ENCODE data around the gene PSENEN. TPM values are rescaled to one million over a fixed set of nuclear protein-coding genes. Genes with fewer than 3 reads are reported as not detected.

The PSENEN gene
- total and polyA plus RNA-seq, 2 of the 8 experiments (the other 6 are each of a cell fraction or from before 2014, with no cell fraction given): 66.7 to 75.3 TPM

DNA sequence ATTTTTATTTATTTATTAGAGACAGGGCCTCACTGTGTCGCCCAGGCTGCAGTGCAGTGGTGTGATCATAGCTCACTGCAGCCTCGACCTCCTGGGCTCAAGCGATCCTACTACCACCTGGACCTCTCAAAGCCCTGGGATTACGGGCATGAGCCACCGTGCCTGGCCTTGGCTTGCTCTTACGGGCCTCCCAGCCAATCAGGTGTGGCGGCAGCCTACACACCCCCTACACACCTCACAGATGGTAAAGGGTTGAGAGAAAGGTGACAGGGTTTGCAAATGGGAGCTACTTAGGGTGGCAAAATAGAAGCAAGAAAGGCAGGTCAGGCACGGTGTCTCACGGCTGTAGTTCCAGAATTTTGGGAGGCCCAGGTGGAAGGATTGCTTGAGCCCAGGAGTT, 42.1 kb upstream of the PSENEN start:
- Histone ChIP-seq H3K36me3 (ENCODE audit: control insufficient read depth in 2 of 4, insufficient read depth in 4 of 4, low read length in 3 of 4) (no peaks in the 10 kb centered on the region; a peak in 1 of 8 replicates), H3K23me2 (ENCODE audit: low read depth, low read length) (peaks cover 4% of the 10 kb centered on the region; the same call in 1 of the 2 replicates), H3K4me3 (ENCODE audit: extremely low read depth in 1 of 4, insufficient read depth in 2 of 4, low read depth in 3 of 4, low read length in 4 of 4) (no peak overlapping the region), H4K8ac (ENCODE audit: extremely low read depth, insufficient read depth, low read length) (no peak overlapping the region), H2AK5ac (ENCODE audit: low read depth, low read length) (no peak overlapping the region), H3K27me3 (replicated peaks in 1 of 4; ENCODE audit: control insufficient read depth in 3 of 4, extremely low read depth in 1 of 4, insufficient read depth in 3 of 4, low read length in 3 of 4) (peaks cover 2 to 11% (median 11%) of the 10 kb centered on the region in 4 experiments; a peak in 6 of 7 replicates), H3K9ac (replicated peaks in 1 of 4; ENCODE audit: extremely low read depth in 1 of 4, low read depth in 3 of 4, low read length in 3 of 4) (no peak overlapping the region), H4K5ac (ENCODE audit: insufficient read length, low read depth, low read length) (no peak overlapping the region), H2BK15ac (ENCODE audit: low read length) (no peak overlapping the region), H2BK5ac (ENCODE audit: low read depth, low read length) (no peak overlapping the region), H3K4ac (replicated peaks; ENCODE audit: insufficient read length, low read depth, low read length) (no peak overlapping the region), H3K9me3 (ENCODE audit: insufficient read depth in 2 of 2, low read depth in 1 of 2, low read length in 1 of 2) (peaks cover 0 to 3% of the 10 kb centered on the region in 2 experiments; a peak in 1 of 4 replicates), H3K79me2 (ENCODE audit: control insufficient read depth in 1 of 2, insufficient read depth in 2 of 2, low read length in 2 of 2) (no peaks in the 10 kb centered on the region), H2AFZ (ENCODE audit: low read length) (no peak overlapping the region), H2BK20ac (ENCODE audit: low read length) (no peak overlapping the region), H3K56ac (replicated peaks; ENCODE audit: insufficient read length, low read depth, low read length) (no peak overlapping the region), H3K4me1 (replicated peaks in 1 of 4; ENCODE audit: control insufficient read depth in 3 of 4, insufficient read depth in 4 of 4, low read length in 3 of 4) (peaks cover 0 to 4% (median 3%) of the 10 kb centered on the region in 4 experiments; a peak in 4 of 7 replicates), H3K18ac (ENCODE audit: extremely low read depth, low read length) (no peak overlapping the region), H3K23ac (ENCODE audit: insufficient read length) (no peak overlapping the region), H3K79me1 (ENCODE audit: low read depth, low read length) (no peaks in the 10 kb centered on the region), H2BK120ac (replicated peaks; ENCODE audit: low read depth, low read length) (no peak overlapping the region), H3K14ac (ENCODE audit: insufficient read length) (no peak overlapping the region), H2BK12ac (ENCODE audit: low read depth, low read length) (no peak overlapping the region), H4K20me1 (replicated peaks in 1 of 2; ENCODE audit: control insufficient read depth in 1 of 2, insufficient read depth in 2 of 2, low read length in 2 of 2) (no peaks in the 10 kb centered on the region), H3K4me2 (ENCODE audit: insufficient read depth in 1 of 2, low read depth in 2 of 2, low read length in 2 of 2) (peak overlapping the region in 1 of 2 experiments; percentile 87; a peak in 1 of 4 replicates), H4K91ac (replicated peaks; ENCODE audit: insufficient read length, low read length) (no peak overlapping the region), H3K27ac (ENCODE audit: low read depth, low read length) (no peak overlapping the region)
- no peak for TF ChIP-seq RNF2 (IDR thresholded peaks at IDR 0.05; ENCODE audit: borderline replicate concordance, low read depth, low read length, missing control alignments, poor library complexity, severe bottlenecking)
- TF ChIP-seq, protein P1, sequence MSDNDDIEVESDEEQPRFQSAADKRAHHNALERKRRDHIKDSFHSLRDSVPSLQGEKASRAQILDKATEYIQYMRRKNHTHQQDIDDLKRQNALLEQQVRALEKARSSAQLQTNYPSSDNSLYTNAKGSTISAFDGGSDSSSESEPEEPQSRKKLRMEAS (IDR thresholded peaks at IDR 0.05): peak; percentile 40
- no peak for TF ChIP-seq SP2 (IDR thresholded peaks at IDR 0.05; ENCODE audit: low read length)
- 0 out of 2 replicates have a peak, but pooled peaks have one; percentile 28 for TF ChIP-seq SP1 (IDR thresholded peaks at IDR 0.05; ENCODE audit: low read depth, low read length)
- TF ChIP-seq MAFK (IDR thresholded peaks at IDR 0.05; ENCODE audit: low read depth, low read length): no peak
- TF ChIP-seq POU5F1 (IDR thresholded peaks at IDR 0.05; ENCODE audit: low read depth, low read length): no peak
- ChIA-PET CTCF (ENCODE audit: partially characterized antibody) (interaction anchor here (1.0 to 8.4 kb wide), 6 partner anchors 10 to 188 kb away, joined by 3 to 67 read pairs (median 4); no protein-coding TSS in a partner anchor), POLR2A (ENCODE audit: partially characterized antibody) (interaction anchor here (0.6 to 3.7 kb wide), 7 partner anchors 9 to 160 kb away, joined by 3 to 28 read pairs (median 6); partner anchors contain the start of gene LIN37)
- WGBS, 2 experiments (ENCODE audit: extremely low coverage in 1 of 2, insufficient coverage in 1 of 2, insufficient read length in 1 of 2, insufficient replicate concordance in 2 of 2, low coverage in 1 of 2, low lambda C conversion rate in 2 of 2, missing lambda C conversion rate in 1 of 2): 52% methylated on average over 9 of the region's 9 CpGs; no CpG with 5 or more reads in 1 of the 2 experiments
- DNase-seq (ENCODE audit: low read depth in 1 of 2, low spot score in 2 of 2) (no peak), FAIRE-seq (no peak)

Data from H1 (cell line).